GM21619 (cell line): Measurements from ENCODE around the gene ITGA1.
"Not testable (repeated sequence)": the region's sequence is repeated elsewhere in the genome, so short reads cannot be mapped to it uniquely, and the experiment has no call there.

ENCODE experiments used
- ATAC-seq: cut with Tn5 transposase; IDR thresholded peaks from one replicate; pipeline ENCODE4 v1.9.1; 2021; ENCODE audit not compliant: unreplicated experiment

Gene ITGA1

DNA sequence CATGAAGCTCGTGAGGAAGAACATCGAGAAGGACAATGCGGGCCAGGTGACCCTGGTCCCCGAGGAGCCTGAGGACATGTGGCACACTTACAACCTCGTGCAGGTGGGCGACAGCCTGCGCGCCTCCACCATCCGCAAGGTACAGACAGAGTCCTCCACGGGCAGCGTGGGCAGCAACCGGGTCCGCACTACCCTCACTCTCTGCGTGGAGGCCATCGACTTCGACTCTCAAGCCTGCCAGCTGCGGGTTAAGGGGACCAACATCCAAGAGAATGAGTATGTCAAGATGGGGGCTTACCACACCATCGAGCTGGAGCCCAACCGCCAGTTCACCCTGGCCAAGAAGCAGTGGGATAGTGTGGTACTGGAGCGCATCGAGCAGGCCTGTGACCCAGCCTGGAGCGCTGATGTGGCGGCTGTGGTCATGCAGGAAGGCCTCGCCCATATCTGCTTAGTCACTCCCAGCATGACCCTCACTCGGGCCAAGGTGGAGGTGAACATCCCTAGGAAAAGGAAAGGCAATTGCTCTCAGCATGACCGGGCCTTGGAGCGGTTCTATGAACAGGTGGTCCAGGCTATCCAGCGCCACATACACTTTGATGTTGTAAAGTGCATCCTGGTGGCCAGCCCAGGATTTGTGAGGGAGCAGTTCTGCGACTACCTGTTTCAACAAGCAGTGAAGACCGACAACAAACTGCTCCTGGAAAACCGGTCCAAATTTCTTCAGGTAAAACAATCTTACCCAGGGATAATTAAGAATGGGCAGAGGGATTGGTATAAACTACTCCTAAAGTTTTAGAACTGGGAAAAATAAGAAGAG lies 12.9 kb downstream of the ITGA1 start:
- peak; percentile 41 for ATAC-seq

DNA sequence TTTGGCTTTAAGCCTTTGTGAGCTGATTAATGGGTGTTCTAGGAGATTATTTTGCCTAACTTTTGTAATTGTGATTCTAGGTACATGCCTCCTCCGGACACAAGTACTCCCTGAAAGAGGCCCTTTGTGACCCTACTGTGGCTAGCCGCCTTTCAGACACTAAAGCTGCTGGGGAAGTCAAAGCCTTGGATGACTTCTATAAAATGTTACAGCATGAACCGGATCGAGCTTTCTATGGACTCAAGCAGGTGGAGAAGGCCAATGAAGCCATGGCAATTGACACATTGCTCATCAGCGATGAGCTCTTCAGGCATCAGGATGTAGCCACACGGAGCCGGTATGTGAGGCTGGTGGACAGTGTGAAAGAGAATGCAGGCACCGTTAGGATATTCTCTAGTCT lies 13.6 kb downstream of the ITGA1 start:
- no peak for ATAC-seq

DNA sequence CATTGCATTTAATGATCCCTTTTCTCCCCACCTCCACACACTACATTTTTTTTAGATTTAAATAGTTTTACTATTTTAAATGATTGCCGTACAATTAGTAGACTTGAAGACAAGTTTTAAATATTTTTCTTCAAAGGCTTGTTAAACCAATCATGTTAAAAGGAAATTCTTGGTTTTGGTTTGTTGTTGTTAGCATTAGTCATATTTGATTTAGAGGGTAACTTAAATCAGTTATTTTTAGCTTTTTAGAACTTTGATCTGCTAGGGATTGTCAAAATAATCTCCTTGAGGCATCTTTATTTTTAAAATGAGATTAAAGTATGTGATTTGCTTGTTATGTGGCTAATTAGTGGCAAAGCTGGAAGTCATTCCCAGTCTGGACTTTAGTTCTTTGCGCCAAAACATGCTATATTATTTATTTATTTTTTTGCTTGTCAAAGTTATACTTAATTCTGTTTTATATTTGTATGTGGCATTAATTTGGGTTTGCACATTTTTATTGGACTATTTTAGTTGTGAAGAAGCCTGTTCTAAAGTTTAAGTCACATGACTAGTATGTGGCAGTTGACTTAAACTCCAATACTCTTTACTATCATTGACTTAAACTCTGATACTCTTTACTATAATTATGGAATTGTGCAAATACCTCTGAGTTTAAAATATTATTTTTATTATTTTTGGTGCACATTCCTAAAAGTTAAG lies 14.7 kb downstream of the ITGA1 start:
- no peak for ATAC-seq

DNA sequence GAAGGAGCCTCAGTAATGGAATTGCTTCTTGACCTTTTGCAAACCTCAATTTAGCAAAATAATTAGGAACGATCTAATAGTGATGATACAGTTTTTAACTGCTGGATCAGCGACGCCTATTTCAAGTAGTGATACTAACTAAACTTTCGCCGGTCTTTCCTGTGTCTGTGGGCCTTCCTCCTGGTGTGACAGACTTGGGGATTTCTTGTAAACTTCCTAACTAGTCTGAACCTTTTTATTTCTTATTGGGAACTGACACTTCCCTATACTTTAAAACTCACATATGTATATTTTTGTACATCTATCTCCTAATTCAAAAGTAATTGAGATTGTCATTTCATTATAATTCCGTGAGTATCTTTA lies 15.2 kb downstream of the ITGA1 start:
- no peak for ATAC-seq

DNA sequence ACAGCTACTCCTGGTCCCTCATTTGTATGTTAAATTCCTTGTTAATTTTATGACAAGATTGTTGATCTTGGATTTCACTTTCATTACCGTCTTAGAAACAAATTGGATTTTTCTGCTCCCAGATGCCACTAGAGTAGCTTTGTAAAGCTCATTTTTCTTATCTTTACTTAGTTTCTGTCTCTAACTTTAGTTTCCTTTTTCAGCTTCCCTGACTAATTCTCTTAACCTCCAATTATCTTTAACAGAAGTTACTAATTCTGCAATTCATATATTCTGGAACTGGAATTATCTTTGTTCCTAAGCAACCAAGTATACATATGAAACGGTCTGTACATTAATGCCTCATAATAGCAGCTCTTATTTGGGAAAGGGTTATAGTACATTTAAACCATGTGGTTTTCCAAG lies 16.7 kb downstream of the ITGA1 start:
- ATAC-seq, result no peak

DNA sequence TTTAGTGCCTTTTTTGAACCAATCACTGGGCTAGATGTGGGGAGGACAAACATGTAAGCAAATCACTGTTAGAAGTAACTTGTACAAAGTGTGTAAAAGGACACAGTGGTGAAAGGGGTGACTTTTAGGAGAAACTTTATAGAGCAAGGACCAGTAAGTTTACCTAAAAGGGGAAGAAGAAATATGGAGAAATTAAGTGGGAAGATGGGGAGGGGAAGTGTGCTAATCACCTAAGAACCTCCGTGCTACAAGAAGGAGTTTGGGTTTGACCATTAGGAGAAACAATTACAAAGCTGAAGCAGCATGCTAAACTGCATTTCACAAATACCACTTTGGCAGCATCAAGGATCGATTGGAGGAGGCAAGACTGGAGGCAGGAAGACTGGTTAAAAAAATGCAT lies 17.3 kb downstream of the ITGA1 start:
- no peak for ATAC-seq

DNA sequence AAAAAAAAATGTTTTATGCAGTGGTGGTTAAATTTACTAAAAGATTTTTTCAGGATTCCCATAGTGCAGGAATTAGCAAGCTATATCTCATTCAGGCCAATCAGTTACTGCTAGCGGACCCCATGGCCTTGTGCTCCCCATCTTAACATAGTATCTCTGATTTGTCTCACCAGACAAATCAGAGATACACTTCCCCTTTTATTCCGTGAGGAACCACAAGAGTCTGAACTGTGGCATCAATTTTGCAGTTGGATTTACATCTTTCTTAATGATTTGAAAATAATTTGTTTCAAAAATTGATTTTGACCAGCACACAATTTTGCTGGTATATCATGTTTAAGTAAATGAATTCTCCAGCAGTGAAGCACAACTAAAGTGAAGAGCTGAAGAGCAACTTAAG lies 17.9 kb downstream of the ITGA1 start:
- ATAC-seq, result no peak

DNA sequence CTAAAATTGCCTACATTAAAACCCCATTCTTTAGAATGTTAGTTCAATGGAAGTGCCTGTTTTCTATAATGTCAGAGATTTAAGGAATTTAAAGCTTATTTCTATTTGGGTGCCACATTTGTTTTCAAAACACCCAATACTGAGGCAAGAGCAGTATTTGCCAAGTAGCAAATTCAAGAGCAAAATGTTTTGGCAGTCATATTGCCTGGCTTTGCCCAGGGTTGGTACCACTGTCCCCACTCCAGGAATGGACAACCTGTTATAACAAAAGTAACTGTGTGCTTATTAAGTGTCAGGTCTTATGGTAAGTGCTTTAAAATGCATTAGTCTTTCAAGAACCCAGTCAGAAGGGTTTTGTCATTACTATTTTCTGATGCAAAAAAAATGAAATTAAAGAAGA lies 19.3 kb downstream of the ITGA1 start:
- no peak for ATAC-seq

DNA sequence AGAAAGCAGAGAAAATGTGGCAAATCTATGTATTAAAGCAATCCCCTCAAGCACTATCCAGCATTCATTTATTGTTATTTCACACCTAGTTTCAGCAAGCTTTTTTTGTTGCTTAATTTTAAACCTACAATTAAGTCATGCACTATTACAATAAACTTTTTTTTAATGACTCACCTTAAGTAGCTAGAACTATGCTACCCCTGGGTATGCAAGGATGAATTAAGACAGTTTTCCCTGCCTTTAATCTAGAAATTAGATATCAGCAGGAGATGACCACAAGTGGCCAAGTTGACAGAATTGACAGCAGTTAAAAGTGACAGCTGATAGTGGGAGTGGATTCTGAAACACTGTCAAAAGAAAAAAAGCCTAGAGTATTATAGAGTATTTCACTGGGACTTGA lies 20.0 kb downstream of the ITGA1 start:
- ATAC-seq, result no peak

DNA sequence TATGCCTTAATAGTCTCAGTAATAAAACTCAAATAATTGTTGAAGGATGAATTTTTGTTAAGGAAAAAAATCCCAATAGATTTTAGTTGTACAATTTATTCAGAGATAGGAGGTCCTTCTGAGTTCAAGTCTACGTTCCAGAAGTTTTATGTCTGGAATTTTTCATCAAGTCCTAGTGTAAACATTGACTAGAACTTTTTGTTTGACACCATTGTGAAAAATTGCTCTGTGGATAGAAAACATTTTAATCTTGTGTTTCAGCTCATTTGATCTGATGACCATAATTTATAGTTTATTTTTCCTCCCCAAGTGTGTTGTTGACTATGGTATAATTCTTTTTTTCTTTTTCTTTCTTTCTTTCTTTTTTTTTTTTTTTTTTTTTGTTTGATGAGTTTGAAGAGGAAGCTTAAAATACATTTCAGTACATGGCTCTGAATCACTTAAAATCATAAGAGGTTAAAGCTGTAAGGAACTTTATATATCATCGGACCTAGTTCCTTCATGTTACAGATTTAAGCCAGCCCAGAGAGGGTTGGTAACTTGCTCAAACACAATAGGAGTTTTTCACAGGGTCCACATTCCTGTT lies 20.7 kb downstream of the ITGA1 start:
- ATAC-seq, result no peak

DNA sequence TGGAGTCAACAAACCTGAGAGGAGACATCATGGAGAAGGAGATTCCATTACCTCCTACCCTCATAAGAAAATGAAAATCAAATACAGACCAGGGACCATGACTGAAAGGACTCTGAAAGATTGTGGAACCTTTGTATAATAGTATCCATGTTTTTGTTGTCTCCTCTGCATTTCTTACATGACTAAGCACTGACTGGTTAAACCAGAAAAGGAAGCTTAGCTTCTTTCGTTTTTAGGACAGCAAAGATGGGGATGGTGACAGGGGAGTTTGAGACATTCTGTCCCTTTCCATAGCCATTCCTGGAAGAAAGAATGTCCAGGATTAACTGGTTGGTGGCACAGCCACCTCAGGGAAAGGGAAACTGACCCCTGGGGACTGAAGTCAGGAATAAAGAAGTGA lies 22.2 kb downstream of the ITGA1 start:
- no peak for ATAC-seq

DNA sequence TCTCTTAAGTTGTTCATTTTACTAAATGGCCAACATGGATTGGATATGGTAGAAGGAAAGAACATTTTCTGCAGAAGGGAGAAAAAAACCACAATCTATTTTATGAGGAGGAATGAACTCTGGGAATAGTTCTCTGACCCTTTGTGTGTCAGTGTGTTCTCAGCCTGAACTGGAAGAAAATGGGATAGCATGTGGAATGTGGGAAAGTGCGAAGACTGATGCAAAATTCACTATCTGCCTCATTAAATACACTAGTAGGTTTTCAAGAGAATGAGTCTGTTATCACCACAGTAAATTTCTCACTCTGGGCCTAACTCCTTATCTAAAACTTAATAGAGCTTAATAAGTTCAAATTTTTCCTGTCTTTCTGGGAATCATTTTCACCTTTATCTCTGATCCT lies 22.7 kb downstream of the ITGA1 start:
- ATAC-seq, result no peak

DNA sequence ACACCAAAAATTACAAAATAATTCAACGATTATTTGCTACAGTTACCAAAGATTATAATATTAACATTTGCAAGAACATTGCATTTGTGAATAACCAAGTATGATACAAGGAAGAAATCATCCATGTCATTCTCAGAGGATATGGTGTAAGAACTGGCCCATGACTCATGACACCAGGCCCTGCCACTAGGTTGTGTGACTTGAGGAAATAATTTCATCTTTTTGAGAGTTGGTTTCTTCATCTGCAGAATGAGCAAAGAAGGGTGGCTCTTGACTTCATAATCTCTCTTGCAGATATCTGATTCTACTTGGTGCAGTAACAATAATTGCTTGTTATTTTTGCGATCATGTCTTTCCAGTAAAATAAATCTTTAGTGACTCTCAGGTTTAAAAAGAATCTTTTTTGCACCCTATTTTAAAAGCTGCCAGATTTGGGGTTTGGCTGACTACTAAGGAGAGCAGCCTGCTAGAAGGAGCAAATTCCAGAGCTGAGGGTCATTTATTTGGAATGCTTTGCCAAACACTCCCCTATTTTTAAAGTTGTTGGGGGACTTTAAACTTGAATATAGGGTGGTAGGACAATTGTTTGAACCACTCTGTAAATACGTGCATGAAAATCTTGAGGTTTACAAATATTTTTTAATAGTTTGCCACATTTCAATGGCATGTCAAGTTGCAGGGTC lies 23.5 kb downstream of the ITGA1 start:
- no peak for ATAC-seq

DNA sequence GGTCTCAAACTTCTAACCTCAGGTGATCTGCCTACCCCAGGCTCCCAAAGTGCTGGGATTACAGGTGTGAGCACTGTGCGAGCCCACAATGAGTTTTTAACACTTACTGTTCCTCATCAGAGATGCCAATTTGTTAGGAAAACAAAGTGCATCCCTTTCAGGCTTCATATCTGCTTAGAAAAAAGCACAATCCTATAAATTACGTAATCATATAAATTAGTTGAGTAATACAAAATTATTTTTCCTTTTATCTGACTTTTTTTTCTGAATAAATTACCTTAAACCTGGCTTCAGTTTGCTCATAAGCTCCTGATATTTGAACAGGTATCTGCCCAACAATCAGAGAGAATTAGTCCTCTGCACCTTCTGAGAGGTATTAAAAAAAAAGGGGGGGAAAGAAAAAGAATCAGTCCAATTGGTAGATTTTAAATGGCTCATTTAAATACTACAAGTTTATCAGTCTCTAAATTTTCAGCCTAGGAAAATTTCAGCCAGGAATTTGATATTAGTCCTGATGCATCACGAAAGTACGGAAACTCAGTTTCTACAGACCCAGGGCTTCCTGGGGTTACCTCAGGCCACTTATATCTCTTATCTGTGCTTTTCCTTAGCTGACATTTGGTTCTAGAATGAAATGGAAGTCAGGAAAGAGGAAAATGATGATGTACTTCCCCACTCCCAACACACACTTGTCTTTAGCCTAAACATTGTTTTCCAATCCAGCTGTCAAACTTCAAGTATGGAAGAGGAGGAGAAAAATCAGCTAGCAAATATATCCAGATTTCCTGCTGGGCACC lies 26.8 kb downstream of the ITGA1 start:
- ATAC-seq, result no peak

DNA sequence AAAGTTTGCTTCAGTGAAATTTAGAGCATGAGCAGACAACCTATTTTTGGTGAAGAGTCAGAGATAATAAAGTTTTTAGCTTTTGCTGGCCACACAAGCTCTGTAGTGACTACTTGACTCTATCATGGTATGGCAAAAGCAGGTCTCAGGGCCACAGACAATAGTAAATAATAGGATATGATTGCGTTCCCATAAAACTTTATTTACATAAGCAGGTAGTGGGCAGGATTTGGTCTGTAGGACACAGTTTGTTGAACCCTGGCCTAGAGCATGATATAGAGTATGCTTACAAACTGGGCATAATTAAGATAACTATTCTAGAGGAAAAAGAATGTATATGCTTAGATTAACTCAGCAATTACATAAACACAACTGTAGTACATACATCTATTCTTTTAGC lies 30.1 kb downstream of the ITGA1 start:
- no peak for ATAC-seq

DNA sequence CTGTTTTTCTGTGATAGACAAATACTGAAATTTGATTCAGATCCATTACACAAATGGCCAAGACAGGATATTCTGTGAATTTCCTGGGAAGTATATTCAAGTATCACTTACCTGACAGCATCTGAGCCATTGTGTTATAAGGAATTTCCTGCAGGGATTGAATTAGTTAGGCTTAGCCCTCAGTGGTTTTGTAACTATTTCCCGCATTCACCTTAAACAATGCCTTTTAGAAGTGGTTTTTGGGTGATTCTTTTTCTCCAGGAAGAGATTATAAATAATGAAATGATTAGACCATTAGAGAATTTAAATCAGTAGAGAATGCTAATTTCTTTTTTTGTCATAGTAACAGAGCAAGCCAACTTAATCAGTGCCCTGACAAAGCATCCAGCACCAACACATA lies 30.6 kb downstream of the ITGA1 start:
- ATAC-seq, result no peak

DNA sequence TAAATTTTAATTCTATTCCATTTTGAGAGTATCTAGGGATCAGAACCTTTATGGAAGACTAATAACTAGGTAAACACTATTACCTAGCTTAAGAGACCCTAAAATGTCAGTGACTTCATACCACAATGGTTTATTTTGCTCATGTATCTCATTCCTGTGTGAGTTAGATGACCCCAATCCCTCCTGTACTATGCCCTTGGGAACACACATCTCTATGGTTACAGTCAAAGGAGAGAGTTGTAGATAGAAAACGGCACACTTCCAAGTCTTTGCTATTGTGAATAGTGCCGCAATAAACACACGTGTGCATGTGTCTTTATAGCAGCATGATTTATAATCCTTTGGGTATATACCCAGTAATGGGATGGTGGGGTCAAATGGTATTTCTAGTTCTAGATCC lies 31.1 kb downstream of the ITGA1 start:
- not testable (repeated sequence) for ATAC-seq

DNA sequence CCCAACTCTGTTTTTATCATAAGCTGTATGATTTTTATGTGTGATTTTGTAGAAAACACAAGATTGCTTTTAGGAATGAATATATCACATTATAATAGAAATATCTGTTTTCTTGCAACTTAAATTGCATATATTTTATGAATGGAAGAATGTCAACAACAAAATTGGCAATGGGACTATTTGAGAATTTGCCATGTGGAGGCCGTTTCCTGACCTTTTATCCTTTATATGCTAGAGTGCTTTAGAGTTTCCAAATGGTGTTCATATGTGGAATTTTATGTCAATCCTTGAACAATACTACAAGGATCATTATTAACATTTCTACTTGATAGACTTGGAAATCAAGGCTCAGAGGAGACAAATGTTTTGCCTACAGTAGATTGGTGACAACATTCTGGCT lies 34.2 kb downstream of the ITGA1 start:
- no peak for ATAC-seq

DNA sequence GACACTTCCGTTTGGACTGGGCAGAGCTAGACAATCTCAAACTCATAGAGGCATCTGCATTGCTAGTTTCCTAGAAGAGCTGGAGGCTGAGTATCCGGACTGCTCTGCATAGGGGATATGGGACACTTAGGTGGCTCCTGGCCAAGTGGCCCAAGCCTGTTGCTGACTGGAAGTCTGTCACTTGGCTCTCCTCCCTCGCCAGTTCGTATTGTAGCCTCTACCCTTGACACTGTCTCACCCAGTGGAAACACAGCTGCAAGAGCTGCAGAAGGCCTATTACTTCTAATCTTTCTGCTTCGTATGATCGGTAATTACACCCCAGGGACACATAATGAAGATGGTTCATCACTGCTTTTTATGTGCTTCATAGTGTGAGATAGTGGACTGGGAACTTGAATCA lies 34.7 kb downstream of the ITGA1 start:
- ATAC-seq, result no peak

DNA sequence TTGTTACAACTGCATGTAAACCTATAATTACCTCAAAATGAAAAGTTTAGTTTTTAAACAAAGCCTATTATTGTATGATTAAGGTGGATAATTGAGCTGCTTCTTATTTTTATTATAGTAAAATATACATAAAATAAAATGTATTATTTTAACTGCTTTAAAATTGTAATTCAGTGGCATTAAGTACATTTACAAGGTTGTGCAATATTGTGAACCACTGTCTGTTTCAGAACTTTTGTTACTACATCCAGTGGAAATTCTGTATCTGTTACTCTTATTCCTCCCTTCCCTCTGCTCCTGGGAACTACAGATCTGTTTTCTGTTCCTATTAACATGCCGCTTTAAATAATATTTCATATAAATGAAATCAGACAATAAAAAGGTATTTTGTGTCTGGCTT lies 37.1 kb downstream of the ITGA1 start:
- ATAC-seq, result no peak

DNA sequence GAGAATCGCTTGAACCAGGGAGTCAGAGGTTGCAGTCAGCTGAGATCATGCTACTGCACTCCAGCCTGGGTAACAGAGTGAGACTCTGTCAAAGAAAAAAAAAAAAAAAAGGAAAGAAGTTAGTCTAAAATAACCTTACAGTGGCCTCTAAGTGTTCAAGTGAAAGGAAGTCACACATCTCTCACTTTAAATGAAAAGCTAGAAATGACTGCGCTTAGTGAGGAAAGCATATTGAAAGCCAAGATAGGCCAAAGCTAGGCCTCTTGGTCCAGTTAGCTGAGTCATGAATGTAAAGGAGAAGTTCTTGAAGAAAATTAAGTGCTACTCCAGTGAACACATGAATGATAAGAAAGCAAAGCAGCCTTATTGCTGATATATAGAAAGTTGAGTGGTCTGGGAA lies 38.1 kb downstream of the ITGA1 start:
- ATAC-seq, result peak; percentile 97
